GM19438 (cell line): ENCODE data around the gene TP73.

ENCODE experiments used
- ATAC-seq: cut with Tn5 transposase; IDR thresholded peaks from one replicate; pipeline ENCODE4 v1.9.1; 2021; ENCODE audit warnings: low read depth; ENCODE audit not compliant: unreplicated experiment

The TP73 gene

GRCh38 chr1:3651930-3652547, at the start of gene TP73:
Gene TP73, plus strand, starts transcription at chr1:3652516. Its CDS starts 29,850 bp downstream, at chr1:3682366.
- no peak for ATAC-seq

GRCh38 chr1:3603156-3603555, 49.2 kb upstream of the TP73 start:
- no peak for ATAC-seq

GRCh38 chr1:3603571-3604467, 48.5 kb upstream of the TP73 start:
- ATAC-seq = no peak

DNA sequence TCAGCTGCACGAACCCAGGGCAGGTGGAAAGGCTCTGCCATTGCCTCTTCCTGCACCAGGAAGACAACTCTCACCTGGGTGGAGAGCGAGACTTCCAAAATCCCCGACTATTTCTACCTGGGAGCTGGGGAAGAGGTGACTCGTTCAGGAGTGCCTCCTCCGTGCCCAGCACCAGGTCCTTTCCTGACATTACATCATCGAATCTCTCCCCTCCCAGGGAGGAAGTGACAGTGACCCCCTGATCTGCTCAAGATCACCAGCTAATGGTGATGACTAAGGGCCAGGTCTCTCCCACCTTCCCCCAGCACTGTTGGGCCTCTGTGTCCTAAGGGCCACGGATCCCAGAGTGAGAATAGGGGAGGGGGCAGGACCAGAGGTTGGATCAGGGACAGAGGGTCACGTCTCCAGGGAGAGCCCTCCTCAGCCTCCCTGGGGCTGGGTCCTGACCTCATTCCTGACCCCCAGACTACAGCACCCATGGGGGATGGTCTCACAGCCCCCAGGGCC, 47.8 kb upstream of the TP73 start:
- ATAC-seq = no peak

DNA sequence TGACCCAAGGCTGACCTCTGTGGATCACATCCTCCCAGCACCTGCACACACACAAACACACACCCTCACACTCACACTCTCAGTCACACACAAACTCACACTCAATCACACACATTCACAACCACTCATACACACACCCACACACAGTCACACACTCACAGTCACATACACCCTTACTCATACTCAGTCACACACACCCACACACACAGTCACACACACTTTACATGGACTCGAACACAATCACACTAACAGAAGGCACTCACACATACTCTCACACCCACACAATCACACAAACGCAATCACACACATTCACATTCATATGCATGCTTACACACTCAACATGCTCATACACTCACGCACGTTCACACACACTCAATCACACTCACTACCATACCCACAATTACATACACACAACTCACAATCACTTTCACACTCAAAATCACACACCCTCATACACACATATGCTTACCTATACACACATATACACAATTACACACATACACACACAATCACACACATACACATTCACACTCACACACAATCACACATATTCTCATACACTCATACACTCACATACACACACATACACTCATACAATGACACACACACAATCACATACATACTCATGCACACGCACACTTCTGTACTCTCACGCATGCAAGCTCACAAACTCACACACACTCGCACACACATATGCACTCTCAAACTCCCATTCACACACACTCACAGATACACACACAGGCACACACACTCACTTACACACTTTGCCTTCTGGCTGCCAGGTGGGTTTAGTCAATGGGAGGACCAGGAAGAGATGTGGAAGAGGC, 47.1 kb upstream of the TP73 start:
- ATAC-seq = no peak

DNA sequence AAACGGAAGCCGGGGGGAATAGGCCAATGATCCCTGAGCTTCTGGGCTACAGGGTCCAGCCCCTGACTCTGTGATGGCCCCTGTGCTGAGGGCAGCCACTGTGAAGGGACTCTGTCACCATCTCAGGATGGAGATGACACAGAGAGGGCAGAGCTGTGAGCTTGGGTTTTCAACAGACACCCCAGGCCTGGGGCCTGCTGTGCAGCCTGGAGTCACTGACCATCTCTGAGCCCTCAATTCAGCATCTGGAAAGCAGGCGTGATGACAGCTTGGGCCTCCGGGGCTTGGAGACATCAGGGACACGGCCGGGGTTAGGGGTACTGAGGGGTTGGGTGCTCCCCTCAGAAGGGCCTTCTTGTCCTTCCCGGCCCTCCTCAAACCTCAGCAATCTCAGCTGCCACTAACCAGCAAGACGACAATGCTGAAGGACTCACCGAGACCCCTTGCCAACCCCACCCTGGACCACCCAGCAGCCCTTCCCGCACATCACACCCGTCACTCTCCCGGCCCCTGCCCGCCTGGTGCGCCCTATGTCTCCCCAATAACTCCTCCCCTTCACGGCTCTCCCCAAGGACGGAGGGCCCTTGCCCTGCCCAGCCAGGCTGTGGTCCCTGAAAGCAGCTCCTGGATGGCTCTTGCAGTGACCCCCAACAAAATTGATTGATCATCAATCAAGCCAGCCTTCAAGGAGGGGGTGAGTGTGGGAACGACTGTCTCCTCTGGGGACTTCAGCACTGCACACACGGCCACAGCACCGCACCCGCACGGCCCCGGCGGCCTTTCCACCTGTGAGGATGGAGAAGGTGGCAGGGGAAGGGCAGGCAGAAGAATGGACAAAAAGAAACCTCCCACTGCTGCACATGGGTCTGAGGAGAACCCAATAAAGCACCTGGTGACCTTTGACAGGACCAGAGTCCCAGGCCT, 45.3 kb upstream of the TP73 start:
- ATAC-seq = no peak

DNA sequence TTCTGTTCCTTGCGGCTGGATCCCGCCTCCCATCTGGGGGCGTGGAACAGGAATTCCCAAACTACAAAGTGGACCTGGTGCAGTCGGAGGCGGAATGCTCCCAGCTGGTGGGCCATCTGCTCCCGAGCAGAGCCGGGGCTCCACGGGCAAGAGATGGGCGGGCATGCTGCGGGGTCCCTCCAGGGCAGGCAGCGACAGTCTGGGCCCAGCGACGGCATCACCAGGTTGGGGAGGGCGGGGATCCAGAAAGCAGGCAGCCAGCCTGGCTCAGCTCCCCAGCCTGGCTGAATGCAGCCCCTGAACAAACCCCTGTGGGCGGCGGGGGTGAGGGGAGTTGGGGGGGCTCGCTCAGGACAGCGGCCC, 44.6 kb upstream of the TP73 start:
- ATAC-seq = no peak

DNA sequence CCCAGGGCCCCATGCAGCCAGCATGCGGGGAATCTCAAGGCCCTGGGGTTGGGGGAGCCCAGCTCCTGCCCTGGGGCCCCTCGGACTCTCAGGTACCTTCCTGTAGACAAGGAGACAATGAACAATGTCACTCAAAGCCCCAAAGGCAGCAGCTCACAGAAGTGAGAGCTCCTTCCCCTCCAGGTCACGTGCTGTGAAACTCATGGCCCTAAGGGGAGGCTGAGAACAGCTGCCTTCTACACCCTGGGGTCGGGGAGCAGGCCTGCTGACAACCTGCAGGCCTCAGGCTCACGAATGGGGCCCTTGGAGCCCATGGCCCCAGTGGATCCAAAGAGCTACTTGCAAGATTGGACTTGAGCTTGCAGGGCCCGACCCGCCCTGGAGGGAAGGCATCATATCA, 44.2 kb upstream of the TP73 start:
- no peak for ATAC-seq

GRCh38 chr1:3609016-3609768, 43.1 kb upstream of the TP73 start:
- no peak for ATAC-seq

DNA sequence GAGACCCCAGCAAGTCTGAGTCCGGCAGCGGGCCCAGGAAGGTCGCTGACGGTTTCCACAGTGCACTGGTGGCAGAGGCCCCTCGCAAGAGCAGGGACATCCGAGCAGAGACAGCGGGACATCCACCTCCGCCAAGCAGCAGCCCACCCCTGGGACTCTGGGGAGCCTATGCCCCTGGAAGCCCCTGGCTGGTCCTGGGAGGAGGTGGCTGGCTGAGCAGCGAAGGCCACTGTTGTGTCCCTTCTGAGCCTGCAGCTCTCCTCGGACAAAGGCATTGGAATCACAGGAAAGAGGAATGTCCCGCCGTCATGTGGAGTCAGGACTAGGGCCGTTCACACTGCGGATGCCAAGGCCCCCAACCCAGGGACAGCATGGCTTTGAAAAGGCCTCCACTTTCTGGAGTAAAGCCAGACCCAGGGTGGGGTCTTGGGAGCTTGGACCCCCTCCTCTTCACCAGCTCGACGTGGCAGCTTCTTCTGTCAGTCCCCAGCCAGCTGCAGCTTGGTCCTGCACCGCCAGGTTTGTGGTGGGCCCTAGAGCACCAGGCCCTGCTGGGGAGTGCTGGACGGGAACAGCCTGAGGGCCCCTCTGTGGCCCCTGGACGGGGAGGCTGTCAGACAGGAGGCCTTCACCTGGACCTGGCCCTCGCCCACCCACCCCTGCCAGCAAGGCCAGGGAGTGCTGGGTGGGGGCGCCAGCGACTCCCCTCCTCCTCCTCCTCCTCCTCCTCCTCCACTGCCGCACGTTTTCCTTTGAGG, 42.4 kb upstream of the TP73 start:
- no peak for ATAC-seq

GRCh38 chr1:3610527-3611169, 41.7 kb upstream of the TP73 start:
- ATAC-seq = no peak

DNA sequence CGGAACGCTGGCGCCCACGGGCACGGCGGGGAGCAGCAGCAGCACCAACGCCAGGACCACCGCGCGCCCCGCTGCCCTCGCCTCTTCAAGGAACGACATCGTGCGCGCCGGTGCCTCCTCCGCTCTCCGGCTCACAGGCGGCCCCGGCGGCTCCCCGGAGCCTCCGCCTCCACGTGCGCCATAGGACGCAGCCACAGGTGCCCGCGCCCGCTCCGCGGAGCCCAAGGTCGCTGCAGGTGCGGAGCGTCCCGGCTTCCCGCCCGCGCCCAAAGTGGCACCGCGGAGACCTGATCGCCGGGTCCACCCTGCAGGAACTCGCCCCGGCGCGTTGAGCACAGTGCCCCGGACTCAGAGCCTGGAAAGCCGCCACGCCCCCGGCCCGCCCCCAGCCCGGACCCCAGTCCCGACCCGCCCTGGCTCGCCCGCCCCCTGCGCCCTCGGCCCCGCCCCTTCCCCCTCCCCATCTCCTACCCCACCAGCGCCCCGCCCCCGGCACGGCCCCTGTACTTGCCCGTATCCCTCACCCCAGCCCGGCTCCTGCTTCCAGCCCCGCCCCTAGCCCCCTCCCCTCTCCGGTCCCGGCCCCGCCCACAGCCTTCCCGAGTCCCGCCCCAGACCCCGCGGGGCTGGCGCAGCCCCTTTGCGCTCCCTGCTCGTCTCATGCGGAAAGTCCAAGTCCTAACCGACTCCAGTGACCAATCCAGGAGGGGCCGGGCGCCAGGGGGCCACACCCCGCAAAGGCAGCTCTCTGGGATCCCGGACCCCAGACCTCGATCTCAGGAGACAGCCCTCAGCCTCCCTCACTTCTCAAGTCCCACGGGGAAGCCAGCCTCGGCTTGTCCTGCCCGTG, 40.9 kb upstream of the TP73 start, which contains the start of gene MEGF6:
MEGF6 (minus strand) TSS at position 339 of the 850 bp plus-strand sequence; CDS start at position 99, 240 bp downstream.
- no peak for ATAC-seq

GRCh38 chr1:3612123-3612522, 40.2 kb upstream of the TP73 start:
- no peak for ATAC-seq

DNA sequence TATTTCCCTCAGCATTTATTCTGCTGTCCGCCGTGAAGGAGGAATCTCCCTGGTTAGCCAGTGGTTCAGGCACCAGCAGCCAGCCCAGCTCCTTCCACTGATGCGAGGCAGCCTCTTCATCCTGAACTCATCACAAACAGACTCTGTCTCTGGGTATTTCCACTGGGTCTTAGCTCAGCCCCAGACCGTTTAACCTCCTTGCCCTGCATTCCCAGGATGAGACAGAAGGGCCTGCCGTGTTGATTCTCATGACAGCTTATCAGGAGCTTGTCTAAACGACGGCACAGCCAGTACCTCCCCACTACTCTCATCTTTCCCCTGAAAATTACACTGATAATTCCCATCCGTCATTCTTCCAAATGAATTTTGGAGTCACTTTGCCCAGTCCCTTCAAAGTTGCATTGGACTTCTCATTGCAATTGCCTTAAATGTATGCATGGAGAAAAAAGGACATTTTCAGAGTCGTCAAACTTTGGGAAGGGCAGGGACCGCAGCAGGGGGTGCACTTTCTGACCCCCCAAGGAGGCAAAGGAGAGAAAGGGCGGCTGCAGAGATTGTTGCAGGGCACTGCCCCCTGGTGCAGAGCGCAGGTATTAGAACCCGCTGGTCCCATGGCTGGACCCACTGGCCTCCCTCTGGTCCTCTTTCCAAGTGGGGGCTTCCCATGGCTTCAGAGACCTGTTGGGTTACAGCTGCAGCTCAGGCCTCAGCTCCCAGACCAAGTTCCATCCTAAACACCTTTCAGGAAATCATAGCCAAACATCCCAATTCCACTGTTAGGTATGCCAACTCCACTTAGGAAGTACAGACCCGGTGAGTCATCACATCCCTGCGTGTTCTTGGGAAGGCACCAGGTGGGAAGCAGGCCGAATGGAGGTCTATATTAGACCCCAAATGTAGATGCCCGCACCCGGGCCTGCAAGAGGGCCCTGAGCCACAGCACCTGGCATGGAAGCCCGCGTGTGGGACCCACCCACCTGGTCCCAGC, 37.3 kb upstream of the TP73 start:
- no peak for ATAC-seq

DNA sequence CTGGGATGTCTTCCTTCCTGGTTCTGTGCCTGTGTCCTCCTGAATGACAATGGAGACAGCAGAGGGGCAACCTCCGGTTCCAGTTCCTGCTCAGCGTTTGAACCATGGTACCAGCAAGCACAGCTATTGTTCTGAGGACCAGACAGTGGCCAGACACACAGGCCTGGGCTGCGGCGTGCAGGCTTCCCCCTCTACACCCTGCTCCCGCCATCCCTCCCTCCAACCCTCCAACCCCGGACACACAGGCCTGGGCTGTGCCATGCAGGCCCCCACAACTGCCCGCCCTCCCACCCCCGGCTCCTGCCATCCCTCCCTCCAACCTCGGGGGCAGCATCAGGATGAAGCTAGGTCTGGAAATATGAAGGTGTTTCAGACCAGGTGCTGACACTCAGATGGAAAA, 35.5 kb upstream of the TP73 start:
- ATAC-seq = no peak

DNA sequence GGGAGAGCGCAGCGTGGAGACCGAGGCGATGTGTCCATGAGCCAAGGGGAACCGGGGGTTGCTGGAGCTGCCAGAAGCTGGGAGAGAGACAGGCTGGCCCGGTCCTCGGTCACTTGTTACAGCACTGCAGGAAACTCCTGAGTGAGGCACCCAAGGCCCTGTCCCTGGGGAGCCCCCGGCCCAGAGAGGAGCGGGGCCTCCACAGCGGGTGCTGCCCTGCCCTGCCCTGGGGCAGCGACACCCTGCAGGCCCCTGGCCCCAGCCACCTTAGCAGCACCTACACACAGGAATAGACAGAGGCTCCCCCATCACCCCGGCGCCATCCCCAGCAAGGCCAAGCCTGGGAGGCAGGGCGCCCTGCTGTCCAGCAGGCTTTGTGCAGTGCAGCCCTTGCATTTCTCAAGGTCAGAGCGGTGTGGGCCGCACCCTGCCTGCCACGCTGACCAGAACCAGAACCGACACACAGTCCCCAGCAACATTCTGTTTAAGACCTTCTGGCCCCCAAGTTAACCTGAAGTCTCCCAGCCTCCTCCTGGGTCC, 34.4 kb upstream of the TP73 start:
- ATAC-seq = no peak
